Lower lobe of right lung (tissue), 2 donors: ENCODE data around the gene CHAF1B. TPM values are rescaled to one million over a fixed set of nuclear protein-coding genes. Genes with fewer than 3 reads are reported as not detected.

Experiments used
- ATAC-seq, 2 donors: fragments of 200-7000 bp; cut with Tn5 transposase; one replicate each; pipeline ENCODE4 v1.9.1; 2020 to 2022; ENCODE audit warnings: mild to moderate bottlenecking in 2 of 2, moderate library complexity in 2 of 2
- DNase-seq: peaks from one replicate; pipeline ENCODE4 v3.0.0-alpha.2; 2020
- H3K27ac ChIP-seq: fragments of 200-600 bp; one replicate; pipeline ENCODE4 v1.8.0; 2022
- H3K27me3 ChIP-seq: fragments of 200-600 bp; one replicate; pipeline ENCODE4 v1.8.0; 2022; ENCODE audit warnings: low read depth
- H3K36me3 ChIP-seq: fragments of 200-600 bp; one replicate; pipeline ENCODE4 v1.8.0; 2022; ENCODE audit warnings: mild to moderate bottlenecking
- H3K4me1 ChIP-seq: fragments of 200-600 bp; one replicate; pipeline ENCODE4 v1.8.0; 2022
- H3K4me3 ChIP-seq: fragments of 200-600 bp; one replicate; pipeline ENCODE4 v1.8.0; 2022; ENCODE audit warnings: mild to moderate bottlenecking
- H3K9me3 ChIP-seq: fragments of 200-600 bp; one replicate; pipeline ENCODE4 v1.8.0; 2022
- CTCF ChIP-seq: fragments of 200-600 bp; IDR thresholded peaks from one replicate; pipeline ENCODE4 v1.8.0; 2022; ENCODE audit warnings: antibody characterized with exemption, mild to moderate bottlenecking
- intact Hi-C: fragments of 100-400 bp; cut with DNase I; formaldehyde crosslinking; loops from one replicate; pipeline ENCODE4 v1.11.0; 2022
- total RNA-seq: library from RNA; stranded (reverse); fragmentation: NEBNext Ultra II Directional; extraction: Animal tissue kit (Norgen Biotek cat#: 25700); gene quantifications from one replicate; pipeline ENCODE4 v1.2.1, GENCODE V29; 2021
- donor health status: DM: no; HTN: yes; CAD: no; lungs with severe emphysema.

Gene CHAF1B
- total RNA-seq, 1 donor from 2014 or later = 1.8 TPM

- Histone ChIP-seq H3K27me3 (no peaks in the 10 kb centered on the region), H3K36me3 (peaks cover 97% of the 10 kb centered on the region), H3K4me1 (no peaks in the 10 kb centered on the region), H3K4me3 (no peak overlapping the region), H3K9me3 (no peaks in the 10 kb centered on the region), H3K27ac (no peak overlapping the region)
- intact Hi-C loops = no loop called here
- no peak for TF ChIP-seq CTCF
- no peak for ATAC-seq
- DNase-seq = no peak
Observed at GRCh38 chr21:36359185-36359584, 26.0 kb upstream of the CHAF1B start.

- H3K36me3 ChIP-seq = peaks cover 100% of the 10 kb centered on the region
- no peaks in the 10 kb centered on the region for H3K27me3 ChIP-seq
- H3K27ac ChIP-seq = no peak overlapping the region
- DNase-seq (no peak), ATAC-seq (no peak)
- H3K4me1 ChIP-seq = no peaks in the 10 kb centered on the region
- intact Hi-C loops = no loop called here
- no peak for TF ChIP-seq CTCF
- H3K9me3 ChIP-seq = no peaks in the 10 kb centered on the region
- H3K4me3 ChIP-seq = no peak overlapping the region
Observed at GRCh38 chr21:36369064-36369685, 16.0 kb upstream of the CHAF1B start.

GRCh38 chr21:36375994-36376393 lies 9.2 kb upstream of the CHAF1B start:
- H3K27me3 ChIP-seq = no peaks in the 10 kb centered on the region
- intact Hi-C loops = no loop called here
- no peaks in the 10 kb centered on the region for H3K4me1 ChIP-seq
- TF ChIP-seq CTCF = no peak
- no peak overlapping the region for H3K27ac ChIP-seq
- H3K9me3 ChIP-seq = no peaks in the 10 kb centered on the region
- H3K4me3 ChIP-seq = no peak overlapping the region
- peaks cover 73% of the 10 kb centered on the region for H3K36me3 ChIP-seq
- ATAC-seq = no peak
- no peak for DNase-seq

GRCh38 chr21:36377391-36377842 lies 7.8 kb upstream of the CHAF1B start:
- Histone ChIP-seq H3K4me3 (no peak overlapping the region), H3K9me3 (no peaks in the 10 kb centered on the region), H3K27ac (no peak overlapping the region), H3K36me3 (peaks cover 58% of the 10 kb centered on the region), H3K27me3 (no peaks in the 10 kb centered on the region), H3K4me1 (no peaks in the 10 kb centered on the region)
- no peak for DNase-seq
- intact Hi-C loops = no loop called here
- no peak for TF ChIP-seq CTCF
- ATAC-seq = no peak

GRCh38 chr21:36379251-36379650 lies 5.9 kb upstream of the CHAF1B start:
- no peak overlapping the region for H3K4me3 ChIP-seq
- no peak for TF ChIP-seq CTCF
- H3K4me1 ChIP-seq = no peaks in the 10 kb centered on the region
- no peak overlapping the region for H3K27ac ChIP-seq
- H3K27me3 ChIP-seq = no peaks in the 10 kb centered on the region
- peaks cover 40% of the 10 kb centered on the region for H3K36me3 ChIP-seq
- intact Hi-C loops = no loop called here
- no peaks in the 10 kb centered on the region for H3K9me3 ChIP-seq
- no peak for DNase-seq
- no peak for ATAC-seq
